HG03066 (cell line): Measurements from ENCODE around the gene CLEC16A.

ENCODE experiments used
- ATAC-seq: cut with Tn5 transposase; IDR thresholded peaks from one replicate; pipeline ENCODE4 v1.9.1; 2021; ENCODE audit warnings: low read depth; ENCODE audit not compliant: unreplicated experiment

The CLEC16A gene

DNA sequence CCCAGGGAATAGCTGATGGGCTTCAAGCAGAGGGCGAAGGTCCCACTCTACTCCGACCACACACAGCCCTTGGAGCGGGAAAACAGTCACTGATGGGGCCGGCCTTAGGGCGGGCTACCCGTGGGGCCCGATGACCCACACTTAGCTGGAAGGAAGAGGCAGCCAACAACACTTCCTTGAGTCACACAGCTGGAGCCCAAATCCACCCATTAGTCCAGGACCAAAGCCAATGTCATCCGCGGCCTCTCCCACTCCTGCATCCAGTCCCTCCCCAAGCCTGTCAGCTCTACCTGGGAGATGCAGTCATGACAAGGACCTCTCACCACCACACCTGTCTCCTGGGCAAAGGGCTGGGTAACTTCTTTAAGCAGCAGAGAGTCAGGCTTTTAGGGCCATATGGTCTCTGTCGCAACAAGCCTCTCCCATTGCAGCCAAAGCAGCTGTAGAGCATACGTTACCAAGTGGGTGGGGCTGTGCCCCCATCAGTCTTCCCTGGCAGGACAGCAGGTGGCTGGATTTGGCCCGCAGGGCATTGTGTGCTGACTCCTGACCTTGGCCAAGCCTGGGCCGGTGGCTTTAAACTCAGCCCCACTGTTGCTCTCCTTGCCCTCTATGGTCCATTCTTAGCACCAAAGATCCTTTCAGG, 200.9 kb downstream of the CLEC16A start:
- ATAC-seq, result no peak

DNA sequence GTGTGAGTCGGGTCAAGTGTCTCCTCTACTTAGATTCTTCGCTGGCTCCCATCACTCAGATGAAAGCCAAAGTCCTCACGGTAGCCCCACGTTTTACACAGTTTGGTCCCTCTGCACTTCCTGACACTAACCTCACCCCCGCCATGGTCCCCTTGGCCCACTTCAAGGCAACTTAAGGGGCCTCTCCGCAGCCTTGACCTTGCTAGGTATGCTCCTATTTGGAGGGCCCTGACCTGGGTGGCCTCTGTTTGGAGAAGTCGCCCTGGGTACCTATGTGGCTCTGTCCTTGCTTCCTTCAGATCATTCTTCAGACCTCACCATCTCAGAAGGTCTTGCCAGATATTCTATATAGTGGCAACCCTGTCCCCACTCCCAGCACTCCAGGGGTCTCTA, 201.5 kb downstream of the CLEC16A start:
- ATAC-seq, result no peak

DNA sequence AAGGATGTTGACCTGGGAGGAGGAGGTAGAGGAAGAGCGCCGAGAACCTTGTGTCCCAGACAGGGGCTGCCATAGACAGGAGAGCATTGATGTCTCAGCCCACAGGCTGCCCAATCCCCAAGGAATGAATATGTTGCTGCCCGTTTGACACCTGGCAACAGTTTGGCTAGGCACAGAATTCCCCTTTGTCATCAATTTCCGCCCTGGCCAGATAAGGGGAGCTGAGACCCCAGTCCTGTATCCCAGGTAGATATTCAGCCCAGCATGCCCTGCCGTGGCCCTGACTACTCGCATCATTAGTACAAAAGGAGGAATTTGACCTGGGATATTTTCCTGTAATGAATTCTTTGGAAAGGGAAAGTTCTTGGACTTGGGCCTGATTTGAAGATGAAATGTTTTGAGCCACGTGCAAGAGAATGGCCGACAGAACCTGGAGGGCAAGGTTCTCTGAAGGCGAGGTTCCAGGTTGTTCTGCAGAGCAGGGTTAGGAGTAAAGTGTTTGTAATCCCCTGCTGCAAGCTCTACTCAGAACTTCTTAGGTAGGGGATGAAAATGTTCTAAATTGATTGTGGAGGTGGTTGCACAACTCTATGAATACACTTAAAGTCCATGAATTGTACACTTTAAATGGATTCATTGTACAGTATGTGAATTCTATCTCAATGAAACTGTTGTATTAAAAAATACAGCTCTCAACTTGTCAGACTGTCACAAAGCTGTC, 202.8 kb downstream of the CLEC16A start:
- no peak for ATAC-seq

DNA sequence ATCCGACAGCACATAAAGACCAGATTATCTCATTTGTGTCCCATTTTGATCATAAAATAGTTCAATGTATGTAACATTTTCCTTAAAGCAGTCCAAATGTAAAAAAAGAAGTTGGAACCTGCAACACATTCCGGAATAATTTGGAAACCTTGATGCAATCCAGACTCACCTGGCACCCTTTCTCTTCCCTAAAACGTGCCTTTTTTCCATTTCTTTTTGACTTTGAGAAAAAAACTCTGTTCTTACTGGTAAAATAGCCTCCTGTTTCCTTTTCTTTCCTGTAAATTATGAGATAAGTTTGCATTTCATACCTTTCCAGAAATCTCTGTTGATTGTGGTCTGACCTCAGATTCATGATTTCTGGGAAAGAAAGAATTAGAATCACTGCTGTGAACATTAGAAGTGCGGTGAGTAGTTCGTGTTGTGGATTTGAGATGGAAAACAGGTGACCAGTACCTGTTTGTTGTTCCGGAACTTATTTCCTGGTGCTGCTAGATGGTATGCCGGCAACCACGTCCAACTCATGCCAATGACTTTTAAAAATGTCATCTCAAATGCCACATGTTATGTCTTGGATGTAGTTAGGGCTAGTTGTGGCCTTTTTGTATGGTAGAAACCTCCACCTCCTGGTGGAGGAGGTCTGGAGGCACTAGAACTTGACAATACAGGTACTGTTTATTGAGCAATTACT, 203.5 kb downstream of the CLEC16A start:
- no peak for ATAC-seq

DNA sequence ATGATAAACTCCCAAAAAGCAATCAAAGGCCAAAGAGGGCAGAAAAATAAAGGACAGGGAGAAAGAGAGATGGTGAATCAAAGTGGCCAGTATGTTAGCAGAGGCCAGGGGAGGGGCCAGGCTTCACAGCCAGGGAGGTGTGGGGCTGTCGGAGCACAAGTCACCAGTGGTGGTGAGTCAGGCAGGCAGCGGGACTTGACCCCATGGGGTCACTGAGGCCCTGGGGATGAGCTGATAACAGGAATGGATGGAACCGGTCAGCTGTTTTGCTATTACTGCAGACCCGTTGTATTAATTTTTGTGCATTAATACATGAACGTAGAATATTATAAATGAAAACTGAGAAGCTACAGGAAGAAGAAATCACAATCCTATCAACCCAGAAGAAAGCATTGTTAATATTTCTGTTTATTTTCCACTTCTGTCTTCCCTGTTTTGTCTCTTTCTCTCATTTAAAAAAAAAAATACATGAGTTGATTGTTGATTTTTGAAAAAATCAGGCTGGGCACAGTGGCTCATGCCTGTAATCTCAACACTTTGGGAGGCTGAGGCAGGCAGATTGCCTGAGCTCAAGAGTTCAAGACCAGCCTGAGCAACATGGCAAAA, 204.8 kb downstream of the CLEC16A start:
- no peak for ATAC-seq

DNA sequence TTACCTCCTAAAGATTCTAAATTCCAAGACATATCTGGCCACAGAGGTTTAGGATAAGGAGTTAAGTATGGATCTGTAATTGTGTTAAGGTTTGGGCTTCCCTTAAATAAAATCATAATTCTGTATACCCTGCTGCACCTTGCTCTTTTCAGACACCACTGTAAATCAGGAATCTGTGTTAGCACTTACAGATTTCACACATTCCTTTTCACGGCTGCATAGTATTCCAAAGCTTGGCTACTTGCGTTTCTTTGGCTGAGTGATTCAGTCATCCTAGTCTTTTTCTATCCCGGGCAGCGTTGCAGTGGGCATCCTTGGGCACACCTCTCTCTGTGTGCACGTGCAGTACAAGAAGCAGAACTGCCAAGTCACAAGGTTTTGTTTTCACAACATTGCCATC, 205.8 kb downstream of the CLEC16A start:
- ATAC-seq, result no peak

DNA sequence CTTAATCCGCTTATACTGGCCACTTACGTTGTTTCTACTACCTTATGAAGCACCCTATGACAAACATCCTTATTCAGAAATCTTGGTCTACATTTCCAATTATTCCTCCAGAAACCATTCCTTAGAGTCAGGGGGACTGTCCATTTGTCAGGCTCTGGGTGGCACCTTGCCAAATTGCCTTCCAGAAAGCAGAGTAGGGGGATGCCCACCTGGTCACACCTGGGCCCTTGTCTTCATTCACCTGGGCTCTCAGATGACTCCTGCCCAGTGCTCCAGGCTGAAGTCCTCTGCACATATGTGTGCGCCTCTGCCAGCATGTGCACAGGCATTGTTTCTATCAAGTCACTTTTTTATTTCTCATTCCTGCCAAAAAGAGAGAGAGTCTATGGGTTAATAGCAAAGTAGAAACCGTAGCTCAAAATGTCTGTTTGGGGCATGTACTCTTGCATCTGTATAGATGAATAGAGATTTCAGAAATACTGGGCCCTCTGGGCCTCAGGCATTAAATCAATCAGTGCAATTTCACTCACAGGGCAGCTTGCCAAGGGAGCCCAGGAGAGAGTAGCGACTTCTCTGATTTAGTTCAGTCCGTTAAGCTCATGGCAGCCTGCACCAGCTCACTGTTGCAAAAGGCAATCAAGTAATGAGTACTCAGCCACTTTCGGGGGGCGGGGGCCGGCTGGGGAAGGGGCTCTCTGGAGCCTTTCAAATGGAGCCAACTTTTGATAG, 207.0 kb downstream of the CLEC16A start:
- no peak for ATAC-seq

DNA sequence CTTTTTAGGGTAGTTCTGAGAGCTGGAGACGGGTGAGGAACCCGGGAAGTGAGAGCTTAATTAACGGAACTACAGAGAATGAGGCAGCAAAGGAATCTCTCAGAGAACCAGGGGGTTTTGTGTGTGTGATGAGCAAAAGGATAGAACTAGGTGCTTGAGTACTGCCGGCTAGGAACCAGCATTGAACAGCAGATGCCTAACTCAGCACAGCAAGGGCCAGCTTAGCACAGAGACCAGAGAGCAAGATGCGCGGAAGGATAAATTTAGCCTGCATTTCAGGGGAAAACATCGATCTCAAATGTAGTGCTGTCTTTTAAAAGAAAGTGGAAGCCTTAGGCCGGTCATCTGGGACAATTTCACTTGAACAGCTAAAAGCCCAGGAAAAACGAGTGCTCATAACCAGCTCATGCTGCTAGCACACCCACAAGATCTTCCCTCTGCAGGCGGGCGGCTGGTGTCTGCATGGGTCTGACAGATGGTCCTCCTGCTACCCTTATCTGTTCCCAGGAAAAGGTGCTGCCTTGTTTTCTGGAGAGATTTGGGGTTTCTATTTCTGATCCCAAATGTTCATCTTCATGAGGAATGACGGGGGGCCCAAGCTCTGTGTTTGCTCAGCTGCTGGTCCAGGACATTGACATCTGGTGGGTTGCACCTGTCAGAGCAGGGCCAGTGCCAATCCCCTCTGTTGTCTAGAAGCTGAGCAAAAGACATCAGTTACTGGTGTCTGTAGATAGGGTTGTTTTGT, 207.7 kb downstream of the CLEC16A start:
- no peak for ATAC-seq

DNA sequence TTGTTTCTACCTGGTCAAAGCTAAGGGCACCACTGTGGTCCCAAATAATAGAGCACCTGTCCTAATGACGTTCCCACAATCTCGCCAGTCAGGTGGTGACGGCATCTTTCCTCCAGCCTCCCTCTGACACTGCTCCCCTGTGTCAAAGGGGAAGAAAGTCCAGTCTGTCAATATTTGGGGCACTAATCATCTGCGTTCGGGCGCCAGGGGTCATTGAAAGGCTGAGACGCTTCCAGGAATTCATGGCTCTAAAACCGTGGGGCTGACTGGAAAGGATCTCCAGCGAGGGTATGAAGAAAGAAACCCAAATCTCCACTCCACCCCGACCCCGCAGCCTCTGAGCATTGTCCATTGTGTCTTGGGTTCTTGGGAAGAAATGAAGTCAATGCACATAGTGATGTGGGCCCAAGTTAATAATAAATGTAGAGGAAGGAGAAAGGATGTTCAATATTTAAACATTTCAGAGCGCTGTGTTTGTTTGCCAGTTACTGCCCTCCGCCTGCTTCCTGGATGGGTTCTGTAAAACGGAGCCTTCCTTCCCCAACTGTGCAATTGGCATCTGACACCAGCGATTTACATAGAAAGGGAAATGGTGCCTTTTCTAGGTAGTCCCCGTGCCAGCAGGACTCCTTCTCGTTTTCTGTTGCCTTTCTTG, 208.4 kb downstream of the CLEC16A start:
- ATAC-seq, result no peak

DNA sequence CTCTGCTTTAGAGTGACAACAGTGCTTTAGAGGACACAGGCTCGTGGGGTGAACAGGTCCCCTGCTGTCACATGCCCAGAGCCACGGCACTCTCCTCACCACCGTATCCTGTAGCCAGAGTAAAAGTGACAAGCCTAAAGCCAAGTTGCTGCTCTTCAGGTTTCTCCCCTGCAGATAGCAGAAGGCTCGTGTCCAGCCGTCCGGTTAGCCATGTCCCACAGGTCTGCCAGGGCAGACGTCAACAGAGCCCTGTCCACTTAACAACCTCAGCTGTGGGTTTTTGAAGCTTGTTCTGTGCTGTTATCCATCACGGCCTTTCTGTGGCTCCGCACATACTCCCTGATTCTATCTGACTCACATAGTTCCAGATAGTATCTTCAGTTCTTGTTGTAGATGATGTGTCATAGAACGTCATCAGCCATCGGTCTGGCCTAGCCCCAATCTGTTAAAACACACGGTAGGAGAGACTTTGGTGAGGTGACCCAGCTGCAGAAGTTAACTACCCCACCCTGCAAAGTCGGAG, 211.0 kb downstream of the CLEC16A start:
- no peak for ATAC-seq

DNA sequence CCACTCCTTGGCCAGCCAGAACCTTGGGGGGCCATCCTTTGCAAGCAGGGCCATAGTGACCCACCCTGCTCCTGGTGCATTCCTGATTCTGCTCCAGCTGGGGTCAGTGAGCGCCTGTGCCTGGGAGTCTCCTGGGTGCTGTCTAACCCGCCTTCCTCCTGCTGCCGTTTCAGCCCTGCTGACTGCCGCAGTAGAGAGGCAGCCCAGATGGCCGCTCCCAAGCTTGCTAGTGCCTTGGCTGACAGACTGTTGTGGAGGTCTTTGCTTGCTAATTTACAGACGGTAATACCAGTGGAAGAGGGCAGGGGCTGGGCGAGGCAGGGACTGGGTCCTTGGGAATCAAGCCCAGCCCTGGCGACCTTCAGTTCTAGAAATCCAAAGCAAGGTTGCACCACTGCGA, 212.0 kb downstream of the CLEC16A start:
- ATAC-seq, result no peak

DNA sequence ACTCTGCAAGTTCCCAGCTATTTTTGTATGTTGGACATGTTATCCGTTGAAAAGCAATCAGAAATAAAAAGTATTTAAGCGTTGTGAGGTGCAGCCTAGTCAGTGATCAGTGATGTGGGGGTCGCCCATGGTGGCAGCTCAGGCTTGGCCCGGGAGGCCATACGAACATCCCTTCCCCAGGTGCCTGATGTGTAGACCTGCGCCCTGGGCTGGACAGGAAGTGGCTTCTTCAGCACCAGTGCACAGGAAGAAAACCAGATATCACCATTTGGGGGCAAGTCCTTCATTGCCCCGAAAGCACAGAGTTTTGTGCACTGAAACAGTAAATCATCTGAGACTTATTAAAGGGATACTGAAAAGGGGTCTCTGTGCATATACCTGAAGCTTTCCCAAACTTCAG, 212.8 kb downstream of the CLEC16A start:
- ATAC-seq, result no peak

DNA sequence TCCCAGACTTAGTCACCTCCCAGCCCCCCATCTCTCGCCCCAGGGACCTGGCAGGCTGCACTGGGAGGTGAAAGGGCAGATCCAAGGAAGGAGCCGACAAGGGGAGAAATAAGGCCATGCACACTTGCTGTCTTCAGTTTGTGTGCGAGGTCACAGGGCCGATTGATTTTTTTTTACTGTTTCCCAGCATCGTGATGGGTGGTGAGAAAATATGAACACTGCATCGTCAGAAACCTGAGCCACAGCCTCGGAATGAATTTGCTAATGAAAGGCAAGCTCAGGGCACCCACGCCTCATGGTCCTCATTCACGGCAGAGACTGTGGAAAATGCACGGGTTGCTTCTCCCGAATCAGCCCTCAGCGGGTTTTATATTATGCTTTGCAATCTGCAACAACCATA, 213.7 kb downstream of the CLEC16A start:
- ATAC-seq, result no peak

DNA sequence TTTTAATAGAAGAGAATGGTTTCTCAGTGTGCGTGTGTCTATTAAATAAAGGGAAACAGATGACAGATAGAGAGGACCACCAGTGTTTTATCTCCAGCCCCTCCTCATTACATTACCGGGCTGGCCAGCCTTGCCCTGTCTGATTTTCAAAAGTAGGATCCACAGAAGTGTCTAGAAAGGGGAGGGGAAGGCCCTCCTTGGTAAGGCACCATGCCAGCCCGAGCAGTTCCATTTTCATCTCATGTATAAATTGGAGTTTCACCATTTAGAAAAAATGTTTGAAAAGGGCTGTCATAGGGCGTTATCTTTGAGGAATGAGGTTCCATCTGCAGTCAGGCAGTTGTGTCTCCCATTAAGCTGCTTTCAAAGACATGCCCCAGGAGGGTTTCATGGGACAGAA, 214.9 kb downstream of the CLEC16A start:
- no peak for ATAC-seq

DNA sequence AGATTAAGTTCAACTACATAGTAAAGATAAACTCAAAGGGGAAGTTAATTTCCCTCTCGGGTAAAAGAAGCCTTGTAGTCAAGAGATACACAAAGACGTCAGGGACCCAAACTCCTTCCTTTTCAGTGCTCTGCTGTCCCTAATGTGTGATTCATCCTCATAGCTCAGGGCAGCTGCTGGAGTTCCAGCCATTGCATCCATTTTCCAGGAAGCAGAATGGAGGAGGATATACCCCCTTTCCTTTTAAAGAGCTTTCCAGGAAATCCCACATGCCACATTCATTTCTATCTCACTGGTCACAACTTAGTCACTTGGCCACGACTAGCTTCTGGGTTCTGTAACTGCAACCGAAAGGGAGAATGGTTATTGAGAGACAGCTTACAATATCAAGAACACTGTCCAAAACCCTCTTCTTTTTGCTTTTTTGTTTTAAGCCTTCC, 216.3 kb downstream of the CLEC16A start:
- no peak for ATAC-seq

DNA sequence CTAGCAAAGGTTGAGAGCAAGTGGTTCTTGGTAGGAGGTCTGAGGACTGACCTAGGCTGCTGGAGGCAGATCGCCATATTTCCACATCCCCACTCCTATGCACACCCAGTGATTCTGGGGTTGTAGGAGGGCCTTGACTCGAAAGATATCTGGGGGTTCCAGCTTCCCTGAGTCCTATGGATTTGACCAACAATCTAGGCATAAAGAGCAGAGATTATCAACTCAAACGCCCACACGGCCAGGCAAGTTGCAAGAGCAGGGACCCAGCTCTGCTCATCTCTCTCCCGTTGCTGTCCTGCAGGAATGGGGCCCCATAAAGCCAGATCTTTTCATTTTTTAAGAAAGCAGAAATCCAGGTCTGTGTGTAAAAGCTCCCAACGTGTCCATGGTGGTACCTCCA, 217.1 kb downstream of the CLEC16A start:
- ATAC-seq, result no peak

DNA sequence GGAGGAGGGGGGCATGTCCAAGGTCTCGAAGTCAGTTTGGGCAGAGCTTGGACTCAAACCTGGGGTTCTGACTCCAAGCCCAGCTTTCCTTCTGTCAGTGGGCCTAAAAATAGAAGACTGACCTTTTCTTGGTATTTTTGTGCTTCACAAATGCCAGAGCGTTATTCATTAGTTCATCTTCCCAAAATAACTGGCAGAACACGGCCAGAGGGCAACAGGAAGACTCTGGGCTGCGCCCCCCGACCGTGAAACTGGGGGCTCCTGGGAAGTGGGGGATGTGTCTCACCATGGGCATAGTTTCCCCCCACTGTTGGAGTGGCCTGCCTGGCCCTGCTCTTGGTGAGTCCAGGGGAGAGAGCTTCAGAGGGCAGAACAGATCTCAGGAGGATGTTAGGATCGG, 217.6 kb downstream of the CLEC16A start:
- ATAC-seq, result no peak

DNA sequence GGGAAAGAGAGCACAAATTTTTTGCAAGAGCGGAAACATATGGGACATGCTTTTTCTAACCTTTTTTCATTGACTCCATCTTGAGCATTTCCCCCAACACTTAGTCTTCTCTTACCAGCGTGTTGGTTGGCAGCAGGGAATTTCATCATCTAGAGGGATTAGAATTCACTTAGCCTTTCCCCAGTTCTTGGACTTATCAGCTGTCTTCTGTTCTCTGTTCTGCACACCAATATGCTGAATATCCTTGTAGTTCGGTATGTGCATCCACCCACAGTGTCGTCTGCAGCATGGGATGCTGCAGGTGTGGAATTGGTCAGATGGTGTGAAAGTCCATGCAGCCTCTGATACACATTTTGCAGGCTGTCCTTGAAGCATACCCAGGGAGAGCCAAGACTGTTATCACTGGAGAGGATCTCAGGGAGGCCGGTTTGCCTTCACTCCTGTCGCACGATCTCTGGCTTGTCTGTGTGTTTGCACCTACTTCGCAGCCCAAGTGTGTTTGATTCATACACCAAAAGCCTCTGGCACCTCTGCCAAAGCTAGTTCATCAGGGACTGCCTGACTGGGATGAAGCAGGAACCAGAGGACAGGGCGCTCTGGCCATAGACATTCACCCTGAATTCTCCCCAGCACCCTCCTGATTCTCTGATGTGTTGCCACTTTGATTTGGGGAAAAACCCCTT, 218.4 kb downstream of the CLEC16A start:
- no peak for ATAC-seq

DNA sequence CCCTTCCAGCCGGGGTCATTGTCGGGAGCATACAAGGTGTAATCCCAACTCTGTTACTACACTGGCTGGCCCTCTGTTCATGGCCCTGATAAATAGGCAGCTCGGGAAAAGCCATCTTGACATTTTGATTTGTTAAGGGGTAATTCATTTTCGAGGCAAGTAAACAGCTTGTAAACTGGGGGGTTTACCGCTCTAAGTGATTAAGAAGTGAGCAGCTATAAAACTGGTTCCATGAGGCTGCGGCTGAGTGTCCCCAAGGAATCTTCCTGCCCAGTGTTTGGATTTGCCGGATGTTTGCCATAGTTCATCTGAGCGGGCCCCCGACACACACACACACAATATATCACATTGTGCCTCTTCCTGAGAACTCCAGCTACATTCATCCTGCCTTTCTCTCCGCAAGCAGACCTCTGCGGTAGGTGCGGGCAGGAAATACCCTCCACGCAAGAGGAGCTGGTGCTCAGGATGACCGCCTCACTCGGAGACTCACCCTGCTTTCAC, 219.4 kb downstream of the CLEC16A start:
- ATAC-seq, result no peak
